HepG2 (cell line): Measurements from ENCODE around the gene CTRL. TPM values are rescaled to one million over a fixed set of nuclear protein-coding genes. Genes with fewer than 3 reads are reported as not detected.

Experiments used
- AGO2 ChIP-seq: fragments of 200-400 bp; formaldehyde crosslinking; optimal IDR thresholded peaks from 2 replicates; pipeline ENCODE3; 2017; ENCODE audit warnings: mild to moderate bottlenecking, low read depth, low read length, moderate library complexity
- ATF7 ChIP-seq, 2 experiments: fragments of 450-650 bp in 1 of 2; sonication (generic) in 1 of 2; formaldehyde crosslinking in 1 of 2; IDR thresholded peaks; 2 replicates each; pipeline versions ENCODE4 v1.4.0 to v1.6.1; 2016 to 2020; ENCODE audit warnings: antibody characterized with exemption in 1 of 2, mild to moderate bottlenecking in 1 of 2, missing genetic modification reagents in 1 of 2
- BHLHE40 ChIP-seq: IDR thresholded peaks from 2 replicates; pipeline ENCODE4 v1.6.1; 2011; ENCODE audit warnings: low read length, improper control_type of control experiment
- EED ChIP-seq: sonication (generic); formaldehyde crosslinking; IDR thresholded peaks from 2 replicates; pipeline ENCODE4 v1.5.0; 2020; ENCODE audit warnings: mild to moderate bottlenecking, missing genetic modification reagents
- ELF1 ChIP-seq: sonication (generic); formaldehyde crosslinking; IDR thresholded peaks from 2 replicates; pipeline ENCODE4 v1.4.0; 2020; ENCODE audit warnings: missing genetic modification reagents
- FOXJ3 ChIP-seq: sonication (generic); formaldehyde crosslinking; IDR thresholded peaks from 2 replicates; pipeline ENCODE4 v1.4.0; 2020; ENCODE audit warnings: missing genetic modification reagents, mild to moderate bottlenecking, borderline replicate concordance
- FOXO1 ChIP-seq: sonication (generic); formaldehyde crosslinking; IDR thresholded peaks from 2 replicates; pipeline ENCODE4 v1.4.0; 2020; ENCODE audit warnings: missing genetic modification reagents
- GATAD2A ChIP-seq: IDR thresholded peaks from 2 replicates; pipeline ENCODE4 v1.6.1; 2016
- HNRNPLL ChIP-seq: fragments of 200-400 bp; formaldehyde crosslinking; IDR thresholded peaks from 2 replicates; pipeline ENCODE4 v1.6.1; 2017; ENCODE audit warnings: mild to moderate bottlenecking, low read depth, low read length; ENCODE audit not compliant: poor library complexity, severe bottlenecking
- NCOA1 ChIP-seq: sonication (generic); formaldehyde crosslinking; IDR thresholded peaks from 2 replicates; pipeline ENCODE4 v1.9.0; 2021; ENCODE audit warnings: missing genetic modification reagents
- NFIC ChIP-seq: IDR thresholded peaks from 2 replicates; pipeline ENCODE4 v1.6.1; 2012; ENCODE audit warnings: mild to moderate bottlenecking, low read length, inconsistent platforms
- PAF1 ChIP-seq: IDR thresholded peaks from 2 replicates; pipeline ENCODE4 v1.6.1; 2016; ENCODE audit warnings: missing genetic modification reagents, missing compliant biosample characterization
- PCBP1 ChIP-seq: fragments of 200-400 bp; formaldehyde crosslinking; IDR thresholded peaks from 2 replicates; pipeline ENCODE4 v1.6.1; 2017; ENCODE audit warnings: mild to moderate bottlenecking, low read depth, low read length, borderline replicate concordance
- POLR2G ChIP-seq: fragments of 200-400 bp; formaldehyde crosslinking; IDR thresholded peaks from 2 replicates; pipeline ENCODE4 v1.6.1; 2018; ENCODE audit warnings: mild to moderate bottlenecking, low read depth, low read length, moderate library complexity
- PRMT3 ChIP-seq: sonication (generic); formaldehyde crosslinking; IDR thresholded peaks from 2 replicates; pipeline ENCODE4 v1.8.1; 2022; ENCODE audit warnings: low read depth, mild to moderate bottlenecking, moderate library complexity, missing genetic modification reagents, borderline replicate concordance
- RARG ChIP-seq: sonication (generic); formaldehyde crosslinking; IDR thresholded peaks from 2 replicates; pipeline ENCODE4 v1.4.0; 2020; ENCODE audit warnings: low read depth, mild to moderate bottlenecking, missing genetic modification reagents
- REPIN1 ChIP-seq: sonication (generic); formaldehyde crosslinking; IDR thresholded peaks from 2 replicates; pipeline ENCODE4 v1.8.0; 2022; ENCODE audit warnings: missing genetic modification reagents, low read depth, mild to moderate bottlenecking, borderline replicate concordance
- SP1 ChIP-seq, 2 experiments: fragments of 450-650 bp in 1 of 2; sonication (generic) in 1 of 2; formaldehyde crosslinking in 1 of 2; IDR thresholded peaks; 2 replicates each; pipeline versions ENCODE4 v1.4.0 to v1.6.1; 2016 to 2020; ENCODE audit warnings: missing genetic modification reagents in 1 of 2
- SPEN ChIP-seq: sonication (generic); formaldehyde crosslinking; IDR thresholded peaks from 2 replicates; pipeline ENCODE4 v1.5.1; 2020; ENCODE audit warnings: low read depth, mild to moderate bottlenecking, missing genetic modification reagents
- ZBTB7A ChIP-seq: sonication (generic); formaldehyde crosslinking; IDR thresholded peaks from 2 replicates; pipeline ENCODE4 v1.8.0; 2022; ENCODE audit warnings: mild to moderate bottlenecking, missing genetic modification reagents
- ZFP37 ChIP-seq: sonication (generic); formaldehyde crosslinking; IDR thresholded peaks from 2 replicates; pipeline ENCODE4 v1.4.0; 2020; ENCODE audit warnings: missing genetic modification reagents, borderline replicate concordance
- ZFP91 ChIP-seq: sonication (generic); formaldehyde crosslinking; IDR thresholded peaks from 2 replicates; pipeline ENCODE4 v1.9.0; 2022; ENCODE audit warnings: missing genetic modification reagents, mild to moderate bottlenecking, borderline replicate concordance
- ZNF225 ChIP-seq: sonication (generic); formaldehyde crosslinking; IDR thresholded peaks from 2 replicates; pipeline ENCODE4 v1.4.0; 2020; ENCODE audit warnings: mild to moderate bottlenecking, missing genetic modification reagents
- ZNF230 ChIP-seq: sonication (generic); formaldehyde crosslinking; IDR thresholded peaks from 2 replicates; pipeline ENCODE4 v1.4.0; 2020; ENCODE audit warnings: mild to moderate bottlenecking, missing genetic modification reagents
- ZNF34 ChIP-seq: sonication (generic); formaldehyde crosslinking; IDR thresholded peaks from 2 replicates; pipeline ENCODE4 v1.4.0; 2020; ENCODE audit warnings: mild to moderate bottlenecking, missing genetic modification reagents, borderline replicate concordance
- ZNF496 ChIP-seq: sonication (generic); formaldehyde crosslinking; IDR thresholded peaks from 2 replicates; pipeline ENCODE4 v1.8.1; 2023; ENCODE audit warnings: mild to moderate bottlenecking, moderate library complexity, missing genetic modification reagents; ENCODE audit not compliant: insufficient replicate concordance
- ZNF770 ChIP-seq: sonication (generic); formaldehyde crosslinking; IDR thresholded peaks from 2 replicates; pipeline ENCODE4 v1.5.0; 2020; ENCODE audit warnings: mild to moderate bottlenecking, missing genetic modification reagents
- polyA plus RNA-seq, 8 experiments: library from polyadenylated mRNA; depleted of rRNA in 3 of 8; stranded (reverse) in 7 of 8; unstranded in 1 of 8; fragments of >200 nt; fragmentation: Illumina TruSeq in 4 of 8; extraction: Trizol in 4 of 8; gene quantifications; 2 replicates each; pipeline versions ENCODE4 v1.2.1 to v1.2.3, GENCODE V29; 2011 to 2016; ENCODE audit warnings: low read depth in 4 of 8, missing spikeins in 1 of 8, mixed read lengths in 1 of 8; ENCODE audit not compliant: insufficient read depth in 1 of 8
- total RNA-seq, 5 experiments: library from RNA; depleted of rRNA; stranded (reverse); fragments of >200 nt; fragmentation: Illumina TruSeq; extraction: Trizol; gene quantifications; 2 replicates each; pipeline ENCODE4 v1.2.3, GENCODE V29; 2016; ENCODE audit warnings: low read depth in 1 of 5

CTRL gene
- total and polyA plus RNA-seq, 2 of the 13 experiments (the other 11 are each of a cell fraction or from before 2014, with no cell fraction given): 1.9 to 2.7 TPM

- no peak for TF ChIP-seq SPEN
- TF ChIP-seq NFIC: no peak
- TF ChIP-seq ZNF34 (CRISPR knock-in tag): no peak
- no peak for TF ChIP-seq NCOA1 (CRISPR knock-in tag)
- no peak for TF ChIP-seq ZNF230 (CRISPR knock-in tag)
- TF ChIP-seq ZFP37 (CRISPR knock-in tag): no peak
- TF ChIP-seq PRMT3 (CRISPR knock-in tag): no peak
- peak; percentile 38; the same call in 1 of the 2 replicates for TF ChIP-seq FOXO1 (CRISPR knock-in tag)
- TF ChIP-seq ATF7 (IDR thresholded peaks at IDR 0.05): no peak
- no peak for TF ChIP-seq ATF7 (CRISPR knock-in tag; IDR thresholded peaks at IDR 0.05)
- TF ChIP-seq POLR2G: 0 out of 2 replicates have a peak, but pooled peaks have one; percentile 31
- 0 out of 2 replicates have a peak, but pooled peaks have one; percentile 41 for TF ChIP-seq ZFP91 (CRISPR knock-in tag)
- no peak for TF ChIP-seq PCBP1
- TF ChIP-seq RARG: no peak
- no peak for TF ChIP-seq HNRNPLL
- no peak for TF ChIP-seq BHLHE40
- TF ChIP-seq ZNF770 (CRISPR knock-in tag): no peak
- 0 out of 2 replicates have a peak, but pooled peaks have one; percentile 18 for TF ChIP-seq REPIN1
- no peak for TF ChIP-seq SP1 (IDR thresholded peaks at IDR 0.05)
- TF ChIP-seq SP1 (CRISPR knock-in tag; IDR thresholded peaks at IDR 0.05): no peak
- no peak for TF ChIP-seq ZBTB7A (CRISPR knock-in tag)
- peak; percentile 68; the same call in 1 of the 2 replicates for TF ChIP-seq PAF1 (CRISPR knock-in tag)
- TF ChIP-seq EED (CRISPR knock-in tag): no peak
- TF ChIP-seq FOXJ3 (CRISPR knock-in tag): no peak
- TF ChIP-seq AGO2: no peak
- no peak for TF ChIP-seq GATAD2A (CRISPR knock-in tag)
- TF ChIP-seq ZNF496: no peak
- no peak for TF ChIP-seq ELF1 (CRISPR knock-in tag)
- peak; percentile 49; the same call in 1 of the 2 replicates for TF ChIP-seq ZNF225 (CRISPR knock-in tag)
These were observed at the start of gene CTRL (continued) for GRCh38 chr16:67931712-67932461.
